DOHH2 (cell line): ENCODE results near the gene KARS1.

ENCODE experiments used
- CTCF ChIP-seq: fragments of 200-600 bp; sonication (generic); IDR thresholded peaks from one replicate; pipeline ENCODE4 v1.5.1; 2014; ENCODE audit warnings: antibody characterized with exemption, mild to moderate bottlenecking, low read depth, low read length; ENCODE audit not compliant: poor library complexity, severe bottlenecking
- EZH2phosphoT487 ChIP-seq: fragments of 200-600 bp; sonication (generic); IDR thresholded peaks from 2 replicates; pipeline ENCODE4 v1.6.1; 2017; ENCODE audit warnings: borderline replicate concordance, mild to moderate bottlenecking, antibody characterized with exemption, low read length, moderate library complexity, mixed read lengths

DNA sequence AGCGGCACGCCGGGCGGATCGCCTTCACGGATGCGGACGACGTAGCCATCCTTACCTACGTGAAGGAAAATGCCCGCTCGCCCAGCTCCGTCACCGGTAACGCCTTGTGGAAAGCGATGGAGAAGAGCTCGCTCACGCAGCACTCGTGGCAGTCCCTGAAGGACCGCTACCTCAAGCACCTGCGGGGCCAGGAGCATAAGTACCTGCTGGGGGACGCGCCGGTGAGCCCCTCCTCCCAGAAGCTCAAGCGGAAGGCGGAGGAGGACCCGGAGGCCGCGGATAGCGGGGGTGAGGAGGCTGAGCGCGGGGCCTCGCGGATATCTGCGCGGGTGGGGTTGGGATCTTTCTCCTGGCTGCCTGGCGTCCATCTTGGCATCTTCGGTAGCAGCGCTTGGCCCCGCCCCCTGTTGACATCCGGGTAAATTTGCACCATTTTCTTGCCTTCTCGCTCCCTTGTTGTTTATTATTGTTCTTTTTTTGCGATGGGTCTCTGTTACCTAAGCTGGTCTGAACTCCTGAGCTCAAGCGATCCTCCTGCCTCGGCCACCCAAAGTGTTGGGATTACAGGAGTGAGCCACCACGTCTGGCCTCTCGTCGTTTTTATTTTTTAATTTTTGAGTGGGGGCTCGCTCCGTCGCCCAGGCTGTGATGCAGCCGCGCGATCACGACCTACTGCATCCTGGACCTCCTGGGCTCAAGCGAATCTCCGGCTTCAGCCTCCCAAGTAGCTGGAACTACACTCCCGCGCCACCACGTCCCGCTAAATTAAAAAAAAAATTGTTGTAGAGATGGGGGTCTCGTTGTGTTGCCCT, 1.0 kb upstream of the KARS1 start:
- no peak for TF ChIP-seq CTCF
- no peak for TF ChIP-seq EZH2phosphoT487
